22Rv1 (cell line): Measurements from ENCODE around the gene PTPRD.

Source experiments
- H3K27ac ChIP-seq: fragments of 450-650 bp; 2 replicates; pipeline ENCODE4 v1.5.1; 2017
- ZFX ChIP-seq: fragments of 450-650 bp; IDR thresholded peaks from 2 replicates; pipeline ENCODE4 v1.6.1; 2017; ENCODE audit warnings: antibody characterized with exemption, borderline replicate concordance
- TF ChIP-seq, protein P1 (sequence below): fragments of 450-650 bp; IDR thresholded peaks from 2 replicates; pipeline ENCODE4 v1.5.1; 2017; ENCODE audit warnings: mild to moderate bottlenecking

Gene PTPRD

GRCh38 chr9:9846557-9846956 lies 766.2 kb downstream of the PTPRD start:
- no peak overlapping the region for H3K27ac ChIP-seq
- TF ChIP-seq, protein P1, sequence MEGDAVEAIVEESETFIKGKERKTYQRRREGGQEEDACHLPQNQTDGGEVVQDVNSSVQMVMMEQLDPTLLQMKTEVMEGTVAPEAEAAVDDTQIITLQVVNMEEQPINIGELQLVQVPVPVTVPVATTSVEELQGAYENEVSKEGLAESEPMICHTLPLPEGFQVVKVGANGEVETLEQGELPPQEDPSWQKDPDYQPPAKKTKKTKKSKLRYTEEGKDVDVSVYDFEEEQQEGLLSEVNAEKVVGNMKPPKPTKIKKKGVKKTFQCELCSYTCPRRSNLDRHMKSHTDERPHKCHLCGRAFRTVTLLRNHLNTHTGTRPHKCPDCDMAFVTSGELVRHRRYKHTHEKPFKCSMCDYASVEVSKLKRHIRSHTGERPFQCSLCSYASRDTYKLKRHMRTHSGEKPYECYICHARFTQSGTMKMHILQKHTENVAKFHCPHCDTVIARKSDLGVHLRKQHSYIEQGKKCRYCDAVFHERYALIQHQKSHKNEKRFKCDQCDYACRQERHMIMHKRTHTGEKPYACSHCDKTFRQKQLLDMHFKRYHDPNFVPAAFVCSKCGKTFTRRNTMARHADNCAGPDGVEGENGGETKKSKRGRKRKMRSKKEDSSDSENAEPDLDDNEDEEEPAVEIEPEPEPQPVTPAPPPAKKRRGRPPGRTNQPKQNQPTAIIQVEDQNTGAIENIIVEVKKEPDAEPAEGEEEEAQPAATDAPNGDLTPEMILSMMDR: no peak
- no peak for TF ChIP-seq ZFX

GRCh38 chr9:9820436-9820835 lies 792.4 kb downstream of the PTPRD start:
- TF ChIP-seq ZFX: no peak
- TF ChIP-seq, protein P1: no peak
- no peak overlapping the region for H3K27ac ChIP-seq

GRCh38 chr9:9819886-9820285 lies 792.9 kb downstream of the PTPRD start:
- no peak overlapping the region for H3K27ac ChIP-seq
- TF ChIP-seq ZFX: no peak
- TF ChIP-seq, protein P1: no peak

DNA sequence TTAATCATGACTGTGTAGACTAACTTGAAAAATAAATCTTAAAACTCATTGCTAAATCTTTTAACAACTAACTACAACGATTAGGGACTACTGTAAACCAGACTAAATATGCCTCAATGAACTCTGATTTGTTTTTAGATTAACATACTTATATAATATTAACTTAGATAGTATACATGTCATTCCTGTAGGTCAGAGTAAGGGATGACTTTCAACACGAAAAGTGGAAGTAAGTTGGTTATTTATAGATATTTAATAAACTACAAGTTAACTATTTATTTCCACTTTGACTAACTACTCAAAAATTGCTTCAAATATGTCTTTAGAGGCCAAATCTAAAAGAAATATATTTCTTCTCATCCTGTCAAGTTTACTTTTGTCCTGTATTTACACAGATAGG lies 795.6 kb downstream of the PTPRD start:
- TF ChIP-seq ZFX: no peak
- TF ChIP-seq, protein P1: no peak

GRCh38 chr9:9804109-9804508 lies 808.7 kb downstream of the PTPRD start:
- no peak for TF ChIP-seq ZFX
- TF ChIP-seq, protein P1: no peak
- no peak overlapping the region for H3K27ac ChIP-seq

More for the DNA sequence above, 795.6 kb downstream of the PTPRD start:
- no peak overlapping the region for H3K27ac ChIP-seq

DNA sequence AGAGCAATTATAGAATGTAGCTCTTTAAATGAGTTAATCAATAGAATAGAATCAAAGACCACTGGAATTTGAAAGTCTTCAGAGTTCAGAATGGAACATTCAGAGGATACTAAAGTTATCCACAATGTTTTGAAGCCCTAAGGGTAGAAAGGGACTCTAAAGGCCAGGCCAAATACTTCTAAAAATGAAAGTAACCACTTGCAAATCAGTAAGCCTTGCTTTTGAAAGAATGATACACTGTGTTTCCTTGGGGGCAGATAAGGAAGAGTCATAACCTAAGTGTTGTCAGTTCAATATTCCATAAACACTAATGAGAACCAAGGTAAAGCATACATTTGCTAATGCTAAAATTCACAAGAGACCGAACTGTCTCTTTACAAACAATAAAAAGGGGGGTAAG lies 813.5 kb downstream of the PTPRD start:
- no peak for TF ChIP-seq ZFX
- TF ChIP-seq, protein P1: no peak
- no peak overlapping the region for H3K27ac ChIP-seq

DNA sequence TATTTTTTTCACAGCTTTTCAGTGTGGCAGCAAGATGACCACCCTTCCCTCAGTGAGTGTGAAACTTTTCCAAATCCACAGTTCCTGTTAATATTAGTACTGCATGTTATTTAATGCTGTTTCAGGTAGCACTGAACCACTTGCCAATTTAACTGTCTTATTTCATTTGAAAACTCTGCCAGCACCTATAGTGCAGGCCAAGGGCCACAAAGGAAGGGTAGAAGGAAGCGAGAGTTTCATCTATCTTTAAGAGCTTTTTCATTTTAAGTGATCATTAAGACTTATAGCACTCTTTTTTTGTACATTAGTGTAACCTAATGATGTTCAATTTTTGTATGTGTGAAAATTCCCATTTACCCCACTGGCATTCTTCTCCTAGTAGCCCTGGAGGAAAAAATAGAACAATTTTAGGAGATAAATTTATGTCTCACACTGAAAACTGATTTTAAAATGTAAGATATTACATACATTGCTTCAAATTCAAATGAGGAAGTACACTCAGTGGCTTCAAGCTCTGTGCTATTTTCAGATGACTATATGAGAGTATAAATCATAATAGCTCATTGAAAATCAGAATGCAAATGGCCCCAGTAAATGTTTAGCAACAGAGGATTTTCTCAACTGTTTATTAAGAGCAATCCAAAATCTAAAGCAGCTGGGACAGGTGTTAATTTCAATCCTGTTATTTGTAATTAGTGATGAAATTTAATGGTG lies 820.5 kb downstream of the PTPRD start:
- TF ChIP-seq, protein P1: no peak
- H3K27ac ChIP-seq: no peak overlapping the region
